Parathyroid adenoma (tissue), 2 donors: ENCODE data around the gene ZNF273.
"Not testable (repeated sequence)": the region's sequence is repeated elsewhere in the genome, so short reads cannot be mapped to it uniquely, and the experiment has no call there.

Experiments used
- H2AFZ ChIP-seq: fragments of 300-600 bp; sonication (generic); one replicate; pipeline ENCODE4 v1.7.0; 2017; ENCODE audit warnings: antibody characterized with exemption, mild to moderate bottlenecking
- H3K27ac ChIP-seq: fragments of 300-600 bp; sonication (generic); one replicate; pipeline ENCODE4 v1.7.0; 2017
- H3K27me3 ChIP-seq: fragments of 300-600 bp; sonication (generic); one replicate; pipeline ENCODE4 v1.7.0; 2017; ENCODE audit warnings: low read length; ENCODE audit not compliant: control insufficient read depth, insufficient read depth
- H3K36me3 ChIP-seq: fragments of 300-600 bp; sonication (generic); one replicate; pipeline ENCODE4 v1.7.0; 2017; ENCODE audit warnings: low read length; ENCODE audit not compliant: control insufficient read depth, insufficient read depth
- H3K4me1 ChIP-seq: fragments of 300-600 bp; sonication (generic); one replicate; pipeline ENCODE4 v1.7.0; 2017; ENCODE audit warnings: control low read depth
- H3K4me2 ChIP-seq: fragments of 300-600 bp; sonication (generic); one replicate; pipeline ENCODE4 v1.7.0; 2017; ENCODE audit warnings: low read length
- H3K4me3 ChIP-seq: fragments of 300-600 bp; sonication (generic); one replicate; pipeline ENCODE4 v1.7.0; 2017; ENCODE audit warnings: low read depth, low read length
- H3K79me2 ChIP-seq: fragments of 300-600 bp; sonication (generic); one replicate; pipeline ENCODE4 v1.7.0; 2017; ENCODE audit warnings: control low read depth
- H3K9ac ChIP-seq: fragments of 300-600 bp; sonication (generic); one replicate; pipeline ENCODE4 v1.7.0; 2017; ENCODE audit warnings: mild to moderate bottlenecking
- H3K9me3 ChIP-seq: fragments of 300-600 bp; sonication (generic); one replicate; pipeline ENCODE4 v1.7.0; 2017; ENCODE audit warnings: low read length; ENCODE audit not compliant: control insufficient read depth
- TF ChIP-seq, protein P1 (sequence below): fragments of 300-600 bp; sonication (generic); IDR thresholded peaks from one replicate; pipeline ENCODE4 v1.7.0; 2017; ENCODE audit warnings: antibody characterized with exemption, mild to moderate bottlenecking
- donor health status: primary hyperparathyroidism.

ZNF273 gene

DNA sequence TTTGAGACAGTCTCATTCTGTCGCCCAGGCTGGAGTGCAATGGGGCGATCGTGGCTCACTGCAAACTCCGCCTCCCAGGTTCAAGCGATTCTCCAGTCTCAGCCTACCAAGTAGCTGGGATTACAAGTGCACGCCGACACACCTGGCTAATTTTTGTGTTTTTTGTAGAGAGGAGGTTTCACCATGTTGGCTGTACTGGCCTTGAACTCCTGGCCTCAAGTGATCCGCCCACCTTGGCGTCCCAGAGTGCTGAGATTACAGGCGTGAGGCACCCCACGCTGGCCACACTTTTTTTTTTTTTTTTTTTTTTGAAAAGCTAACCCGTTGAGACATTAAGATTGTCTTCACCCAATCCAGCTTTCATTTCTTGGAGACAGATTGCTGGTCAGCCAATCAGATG lies 2.1 kb downstream of the ZNF273 start:
- Histone ChIP-seq H3K4me1 (no peaks in the 10 kb centered on the region), H3K4me2 (no peak overlapping the region), H3K79me2 (peaks cover 3% of the 10 kb centered on the region), H3K9me3 (no peaks in the 10 kb centered on the region), H3K9ac (no peak overlapping the region), H3K27ac (no peak overlapping the region), H2AFZ (no peak overlapping the region), H3K4me3 (no peak overlapping the region), H3K27me3 (no peaks in the 10 kb centered on the region), H3K36me3 (no peaks in the 10 kb centered on the region)
- TF ChIP-seq, protein P1, sequence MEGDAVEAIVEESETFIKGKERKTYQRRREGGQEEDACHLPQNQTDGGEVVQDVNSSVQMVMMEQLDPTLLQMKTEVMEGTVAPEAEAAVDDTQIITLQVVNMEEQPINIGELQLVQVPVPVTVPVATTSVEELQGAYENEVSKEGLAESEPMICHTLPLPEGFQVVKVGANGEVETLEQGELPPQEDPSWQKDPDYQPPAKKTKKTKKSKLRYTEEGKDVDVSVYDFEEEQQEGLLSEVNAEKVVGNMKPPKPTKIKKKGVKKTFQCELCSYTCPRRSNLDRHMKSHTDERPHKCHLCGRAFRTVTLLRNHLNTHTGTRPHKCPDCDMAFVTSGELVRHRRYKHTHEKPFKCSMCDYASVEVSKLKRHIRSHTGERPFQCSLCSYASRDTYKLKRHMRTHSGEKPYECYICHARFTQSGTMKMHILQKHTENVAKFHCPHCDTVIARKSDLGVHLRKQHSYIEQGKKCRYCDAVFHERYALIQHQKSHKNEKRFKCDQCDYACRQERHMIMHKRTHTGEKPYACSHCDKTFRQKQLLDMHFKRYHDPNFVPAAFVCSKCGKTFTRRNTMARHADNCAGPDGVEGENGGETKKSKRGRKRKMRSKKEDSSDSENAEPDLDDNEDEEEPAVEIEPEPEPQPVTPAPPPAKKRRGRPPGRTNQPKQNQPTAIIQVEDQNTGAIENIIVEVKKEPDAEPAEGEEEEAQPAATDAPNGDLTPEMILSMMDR, result no peak

DNA sequence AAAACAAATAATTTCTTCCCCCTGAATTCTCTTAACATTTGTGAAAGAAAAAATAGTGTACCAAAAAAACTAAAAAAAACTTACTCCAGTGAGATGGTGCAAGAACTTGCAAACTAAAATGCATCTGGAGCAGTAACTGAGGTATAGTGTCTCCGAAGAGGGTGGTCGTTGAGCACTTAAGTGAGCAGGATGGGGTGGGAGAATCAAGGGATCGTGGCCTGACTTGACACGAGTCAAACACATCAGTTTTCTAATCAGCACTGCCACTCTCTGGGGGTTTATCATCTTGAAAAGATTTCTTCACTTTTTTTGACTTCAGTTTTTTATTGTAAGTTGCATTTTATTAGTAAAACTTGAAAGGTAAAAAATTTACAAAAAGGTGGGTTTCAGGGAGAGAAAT lies 2.5 kb downstream of the ZNF273 start:
- Histone ChIP-seq H3K79me2 (peaks cover 3% of the 10 kb centered on the region), H3K4me3 (no peak overlapping the region), H3K9ac (no peak overlapping the region), H3K9me3 (no peaks in the 10 kb centered on the region), H3K4me2 (no peak overlapping the region), H3K4me1 (no peaks in the 10 kb centered on the region), H3K36me3 (no peaks in the 10 kb centered on the region), H3K27me3 (no peaks in the 10 kb centered on the region), H2AFZ (no peak overlapping the region), H3K27ac (no peak overlapping the region)
- TF ChIP-seq, protein P1, result no peak

DNA sequence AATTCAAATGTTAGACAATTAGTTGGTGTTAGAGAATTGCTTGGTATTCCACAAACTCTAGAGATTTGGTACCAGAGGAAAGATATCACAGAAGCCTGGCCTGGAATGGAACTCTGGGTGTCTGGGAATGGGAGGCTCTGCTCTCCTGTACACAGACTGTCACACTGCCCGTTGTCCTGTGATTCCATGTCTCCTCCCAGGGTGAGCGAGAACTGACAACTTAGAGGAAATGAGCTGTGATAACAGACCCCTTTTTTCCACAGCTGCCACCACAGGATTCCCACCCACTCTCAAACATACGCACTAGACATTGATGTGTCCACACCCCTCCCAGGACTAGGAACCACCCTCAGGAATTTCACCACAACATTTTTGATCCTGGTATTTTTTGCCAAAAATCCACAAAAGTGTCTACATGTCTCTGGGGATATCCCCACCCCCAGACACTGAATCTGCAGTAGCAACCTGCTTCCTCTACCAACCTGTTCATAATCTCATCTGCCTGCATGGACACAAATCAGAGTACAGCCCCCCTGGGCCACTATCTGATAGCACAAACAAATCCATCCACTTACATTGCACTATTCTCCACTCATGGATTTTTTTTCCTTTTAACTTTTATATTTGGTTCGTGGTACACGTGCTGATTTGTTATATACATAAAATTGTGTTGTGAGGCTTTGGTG lies 4.7 kb downstream of the ZNF273 start:
- TF ChIP-seq, protein P1, result no peak
- Histone ChIP-seq H3K9ac (no peak overlapping the region), H3K79me2 (peaks cover 10% of the 10 kb centered on the region), H3K36me3 (no peaks in the 10 kb centered on the region), H3K27me3 (no peaks in the 10 kb centered on the region), H2AFZ (no peak overlapping the region), H3K9me3 (no peaks in the 10 kb centered on the region), H3K4me1 (no peaks in the 10 kb centered on the region), H3K4me3 (no peak overlapping the region), H3K4me2 (no peak overlapping the region), H3K27ac (no peak overlapping the region)

DNA sequence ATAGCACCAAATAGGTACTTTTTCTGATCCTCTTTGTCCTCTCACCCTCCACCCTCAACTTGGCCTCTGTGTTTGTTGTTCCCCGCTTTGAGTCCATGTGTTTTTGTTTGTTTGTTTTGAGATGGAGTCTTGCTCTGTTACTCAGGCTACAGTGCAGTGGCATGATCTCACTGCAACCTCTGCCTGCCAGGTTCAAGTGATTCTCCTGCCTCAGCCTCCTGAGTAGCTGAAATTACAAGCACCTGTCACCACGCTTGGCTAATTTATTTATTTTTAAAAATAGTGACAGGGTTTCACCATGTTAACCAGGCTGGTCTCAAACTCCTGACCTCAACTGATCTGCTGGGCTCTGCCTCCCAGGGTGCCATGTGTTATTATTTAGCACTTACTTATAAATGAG lies 5.3 kb downstream of the ZNF273 start:
- H3K36me3 ChIP-seq, result no peaks in the 10 kb centered on the region
- H2AFZ ChIP-seq, result no peak overlapping the region
- H3K9me3 ChIP-seq, result no peaks in the 10 kb centered on the region
- TF ChIP-seq, protein P1, result no peak
- no peak overlapping the region for H3K4me2 ChIP-seq
- no peaks in the 10 kb centered on the region for H3K4me1 ChIP-seq
- H3K9ac ChIP-seq, result no peak overlapping the region
- H3K79me2 ChIP-seq, result peaks cover 10% of the 10 kb centered on the region
- no peaks in the 10 kb centered on the region for H3K27me3 ChIP-seq
- no peak overlapping the region for H3K27ac ChIP-seq
- no peak overlapping the region for H3K4me3 ChIP-seq

DNA sequence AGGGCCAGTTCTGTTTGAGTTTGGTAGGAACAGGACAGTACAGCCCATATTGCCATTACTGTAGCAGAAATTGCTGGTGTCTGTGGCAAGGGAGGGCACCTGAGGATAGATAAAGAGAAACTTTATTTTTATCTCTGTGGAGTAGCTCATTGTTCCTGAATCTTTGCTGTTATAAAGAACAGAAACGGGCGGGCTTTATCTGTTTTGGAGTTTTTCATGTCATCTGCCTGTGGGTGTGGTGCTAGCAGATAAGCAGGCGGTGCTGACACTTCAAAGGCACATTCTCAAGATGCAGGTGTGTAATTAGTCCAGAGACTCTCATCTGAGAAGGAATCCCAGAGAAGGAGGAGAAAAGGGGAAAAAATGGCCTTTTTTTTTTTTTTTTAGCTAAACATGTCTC lies 11.5 kb downstream of the ZNF273 start:
- H3K4me2 ChIP-seq, result no peak overlapping the region
- H3K4me3 ChIP-seq, result no peak overlapping the region
- peaks cover 7% of the 10 kb centered on the region for H3K79me2 ChIP-seq
- H3K36me3 ChIP-seq, result no peaks in the 10 kb centered on the region
- H2AFZ ChIP-seq, result no peak overlapping the region
- no peaks in the 10 kb centered on the region for H3K9me3 ChIP-seq
- TF ChIP-seq, protein P1, result no peak
- H3K27ac ChIP-seq, result no peak overlapping the region
- H3K9ac ChIP-seq, result no peak overlapping the region
- H3K27me3 ChIP-seq, result no peaks in the 10 kb centered on the region
- H3K4me1 ChIP-seq, result no peaks in the 10 kb centered on the region

DNA sequence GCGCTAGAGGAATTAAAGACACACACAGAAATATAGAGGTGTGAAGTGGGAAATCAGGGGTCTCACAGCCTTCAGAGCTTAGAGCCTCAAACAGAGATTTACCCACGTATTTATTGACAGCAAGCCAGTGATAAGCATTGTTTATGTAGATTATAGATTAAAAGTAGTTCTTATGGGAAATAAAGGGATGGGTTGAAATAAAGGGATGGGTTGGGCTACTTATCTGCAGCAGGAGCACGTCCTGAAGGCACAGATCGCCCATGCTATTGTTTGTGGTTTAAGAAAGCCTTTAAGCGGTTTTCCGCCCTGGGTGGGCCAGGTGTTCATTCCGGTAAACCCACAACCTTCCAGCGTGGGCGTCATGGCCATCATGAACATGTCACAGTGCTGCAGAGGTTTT lies 12.2 kb downstream of the ZNF273 start:
- not testable (repeated sequence) for H3K27me3 ChIP-seq, H3K4me2 ChIP-seq, H3K79me2 ChIP-seq, H3K4me3 ChIP-seq, H3K27ac ChIP-seq, H3K9ac ChIP-seq, H3K4me1 ChIP-seq, H3K36me3 ChIP-seq, H3K9me3 ChIP-seq, H2AFZ ChIP-seq
